ENCODE results near the gene SLC37A1. TPM values are rescaled to one million over a fixed set of nuclear protein-coding genes. Genes with fewer than 3 reads are reported as not detected.
A peak's percentile ranks its signal among the peaks of the same experiment; 100 is the strongest.

The SLC37A1 gene
- total RNA-seq, 6 experiments from 2014 or later: not detected

DNA sequence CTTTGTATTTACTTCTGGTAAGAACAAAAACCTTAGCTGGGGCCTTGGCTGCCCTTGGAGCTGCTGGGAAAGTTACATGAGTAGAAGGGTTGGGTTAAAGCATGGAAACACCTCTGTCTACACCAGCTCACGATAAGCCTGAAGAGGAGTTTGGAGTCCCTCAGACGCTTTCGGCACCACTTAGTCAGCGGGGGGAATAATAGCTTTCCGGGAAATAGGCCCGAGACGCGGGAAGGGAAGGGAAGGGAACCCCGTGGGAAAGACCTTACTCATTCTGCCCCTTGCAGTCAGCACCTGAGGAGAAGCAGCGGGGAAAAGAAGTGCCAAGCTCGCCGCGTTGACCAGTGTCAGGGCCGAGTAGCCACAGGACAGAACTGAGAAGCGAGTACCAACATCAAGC is 73.4 kb downstream of the SLC37A1 start:
- DNase-seq: no peak
- Mint-ChIP-seq H3K9me3 (peaks cover 50% of the 10 kb centered on the region), H3K27me3 (ENCODE audit: insufficient read depth) (peaks cover 1% of the 10 kb centered on the region; the same call in 1 of the 2 replicates), H3K4me1 (ENCODE audit: low read depth) (no peaks in the 10 kb centered on the region), H3K27ac (no peak overlapping the region), H3K36me3 (ENCODE audit: low read depth) (peaks cover 6% of the 10 kb centered on the region; the same call in 1 of the 2 replicates), H3K4me3 (no peak overlapping the region)
- TF ChIP-seq, protein P1, sequence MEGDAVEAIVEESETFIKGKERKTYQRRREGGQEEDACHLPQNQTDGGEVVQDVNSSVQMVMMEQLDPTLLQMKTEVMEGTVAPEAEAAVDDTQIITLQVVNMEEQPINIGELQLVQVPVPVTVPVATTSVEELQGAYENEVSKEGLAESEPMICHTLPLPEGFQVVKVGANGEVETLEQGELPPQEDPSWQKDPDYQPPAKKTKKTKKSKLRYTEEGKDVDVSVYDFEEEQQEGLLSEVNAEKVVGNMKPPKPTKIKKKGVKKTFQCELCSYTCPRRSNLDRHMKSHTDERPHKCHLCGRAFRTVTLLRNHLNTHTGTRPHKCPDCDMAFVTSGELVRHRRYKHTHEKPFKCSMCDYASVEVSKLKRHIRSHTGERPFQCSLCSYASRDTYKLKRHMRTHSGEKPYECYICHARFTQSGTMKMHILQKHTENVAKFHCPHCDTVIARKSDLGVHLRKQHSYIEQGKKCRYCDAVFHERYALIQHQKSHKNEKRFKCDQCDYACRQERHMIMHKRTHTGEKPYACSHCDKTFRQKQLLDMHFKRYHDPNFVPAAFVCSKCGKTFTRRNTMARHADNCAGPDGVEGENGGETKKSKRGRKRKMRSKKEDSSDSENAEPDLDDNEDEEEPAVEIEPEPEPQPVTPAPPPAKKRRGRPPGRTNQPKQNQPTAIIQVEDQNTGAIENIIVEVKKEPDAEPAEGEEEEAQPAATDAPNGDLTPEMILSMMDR (IDR thresholded peaks at IDR 0.05): no peak

DNA sequence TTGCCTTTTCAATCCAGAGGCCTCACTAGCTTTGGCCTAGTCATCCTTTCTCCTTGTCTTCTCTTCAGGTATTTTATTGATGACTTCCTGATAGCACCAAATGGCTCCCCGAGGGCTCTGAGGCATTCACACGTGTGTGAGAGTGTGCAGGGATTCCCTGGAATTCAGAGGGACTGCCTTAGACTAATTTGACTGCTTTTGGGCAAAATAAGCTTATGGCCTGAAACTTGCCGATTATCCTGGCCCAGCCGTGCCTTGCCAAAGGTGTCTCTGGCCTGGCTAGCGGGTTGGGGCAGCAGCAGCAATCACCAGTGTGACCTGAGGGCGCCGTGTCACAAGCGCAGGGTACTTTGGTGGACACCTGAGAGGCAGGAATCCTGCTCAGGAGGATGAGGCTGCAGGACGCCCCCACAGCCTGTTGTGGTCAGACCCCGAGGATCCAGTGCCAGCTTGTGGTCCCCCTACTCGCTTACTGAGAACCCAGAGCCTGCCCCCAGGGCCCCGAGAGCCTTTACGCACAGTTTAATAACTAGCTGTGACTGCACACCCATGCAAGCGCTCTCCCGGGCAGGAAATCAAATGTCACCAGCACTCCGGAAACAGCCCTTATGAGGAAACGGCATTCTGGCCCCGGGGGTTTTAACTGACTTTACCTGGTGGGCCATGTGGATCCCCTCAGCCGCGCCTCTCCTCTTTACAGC is 76.9 kb downstream of the SLC37A1 start:
- Mint-ChIP-seq H3K4me3 (no peak overlapping the region), H3K9me3 (peaks cover 50% of the 10 kb centered on the region), H3K27ac (no peak overlapping the region), H3K36me3 (ENCODE audit: low read depth) (no peaks in the 10 kb centered on the region), H3K27me3 (ENCODE audit: insufficient read depth) (peaks cover 4% of the 10 kb centered on the region; the same call in 1 of the 2 replicates), H3K4me1 (ENCODE audit: low read depth) (no peaks in the 10 kb centered on the region)
- TF ChIP-seq, protein P1 (IDR thresholded peaks at IDR 0.05): no peak
- no peak for DNase-seq

DNA sequence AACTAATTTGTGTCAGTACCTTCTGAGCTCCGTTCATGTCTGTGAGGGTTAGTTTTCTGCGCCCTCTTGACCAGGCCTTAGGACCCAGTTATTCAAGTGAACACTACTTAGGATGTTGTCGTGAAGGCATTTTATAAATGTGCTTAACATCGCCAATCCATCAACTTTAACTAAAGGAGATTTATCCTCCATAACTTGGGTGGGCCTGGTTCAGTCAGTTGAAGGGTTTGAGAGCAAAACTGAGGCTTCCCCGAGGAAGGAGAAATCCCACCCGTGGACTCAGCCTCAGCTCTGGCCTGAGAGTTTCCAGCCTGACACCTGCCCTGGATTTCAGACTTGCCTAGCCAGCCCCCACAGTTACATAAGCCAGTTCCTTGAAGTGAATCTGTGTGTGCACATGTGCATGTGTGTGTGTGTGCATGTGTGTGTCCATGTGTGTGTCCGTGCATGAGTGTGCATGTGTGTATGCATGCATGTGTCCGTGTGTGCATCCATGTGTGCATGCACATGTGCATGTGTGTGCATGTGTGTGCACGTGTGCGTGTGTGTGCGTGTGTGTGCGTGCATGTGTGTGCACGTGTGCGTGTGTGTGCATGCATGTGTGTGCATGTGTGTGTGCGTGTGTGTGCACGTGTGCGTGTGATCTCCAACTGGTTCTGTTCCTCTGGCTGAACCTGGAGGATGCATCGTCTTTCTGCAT is 77.7 kb downstream of the SLC37A1 start:
- no peak overlapping the region for H3K27ac Mint-ChIP-seq
- H3K27me3 Mint-ChIP-seq (ENCODE audit: insufficient read depth): peaks cover 4% of the 10 kb centered on the region
- H3K9me3 Mint-ChIP-seq: peaks cover 50% of the 10 kb centered on the region
- DNase-seq: no peak
- TF ChIP-seq, protein P1 (IDR thresholded peaks at IDR 0.05): no peak
- 0 out of 2 replicates have a peak, but pooled peaks cover 4% of the 10 kb centered on the region for H3K36me3 Mint-ChIP-seq (ENCODE audit: low read depth)
- H3K4me1 Mint-ChIP-seq (ENCODE audit: low read depth): no peaks in the 10 kb centered on the region
- no peak overlapping the region for H3K4me3 Mint-ChIP-seq

DNA sequence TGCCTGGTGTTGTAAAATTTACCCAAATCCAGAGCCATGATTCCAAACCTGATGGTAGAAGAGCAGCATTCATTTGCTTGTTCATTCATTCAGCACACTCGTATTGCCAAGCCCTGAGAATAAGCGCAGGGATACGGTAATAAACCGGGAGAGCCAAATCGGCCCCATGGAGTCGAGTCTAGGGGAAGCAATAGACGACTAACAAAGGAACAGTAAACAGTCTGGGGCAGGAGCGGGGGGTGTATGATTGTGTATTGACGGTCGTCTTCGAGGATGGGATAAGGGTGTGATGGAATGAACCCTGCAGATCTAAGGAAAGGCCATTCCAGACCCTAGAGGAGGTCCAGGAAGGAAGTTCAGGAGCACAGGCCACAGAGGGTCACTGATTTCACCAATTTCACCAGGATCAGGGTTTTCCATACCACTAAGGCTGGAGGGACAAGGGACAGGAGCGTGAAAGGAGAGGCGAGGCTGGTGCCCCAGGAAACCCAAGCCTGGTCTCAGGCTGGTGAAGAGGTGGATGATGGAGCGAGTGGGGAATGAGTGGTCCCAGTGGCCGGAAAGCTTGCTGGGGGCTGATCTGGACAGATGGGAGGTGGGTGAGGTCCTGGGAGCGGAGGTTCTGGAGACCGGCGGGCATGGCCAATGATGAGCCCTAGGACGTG is 78.6 kb downstream of the SLC37A1 start:
- H3K9me3 Mint-ChIP-seq: peaks cover 49% of the 10 kb centered on the region
- H3K36me3 Mint-ChIP-seq (ENCODE audit: low read depth): 0 out of 2 replicates have a peak, but pooled peaks cover 5% of the 10 kb centered on the region
- DNase-seq: no peak
- TF ChIP-seq, protein P1 (IDR thresholded peaks at IDR 0.05): no peak
- H3K27ac Mint-ChIP-seq: no peak overlapping the region
- no peaks in the 10 kb centered on the region for H3K4me1 Mint-ChIP-seq (ENCODE audit: low read depth)
- H3K4me3 Mint-ChIP-seq: no peak overlapping the region
- H3K27me3 Mint-ChIP-seq (ENCODE audit: insufficient read depth): peaks cover 5% of the 10 kb centered on the region

DNA sequence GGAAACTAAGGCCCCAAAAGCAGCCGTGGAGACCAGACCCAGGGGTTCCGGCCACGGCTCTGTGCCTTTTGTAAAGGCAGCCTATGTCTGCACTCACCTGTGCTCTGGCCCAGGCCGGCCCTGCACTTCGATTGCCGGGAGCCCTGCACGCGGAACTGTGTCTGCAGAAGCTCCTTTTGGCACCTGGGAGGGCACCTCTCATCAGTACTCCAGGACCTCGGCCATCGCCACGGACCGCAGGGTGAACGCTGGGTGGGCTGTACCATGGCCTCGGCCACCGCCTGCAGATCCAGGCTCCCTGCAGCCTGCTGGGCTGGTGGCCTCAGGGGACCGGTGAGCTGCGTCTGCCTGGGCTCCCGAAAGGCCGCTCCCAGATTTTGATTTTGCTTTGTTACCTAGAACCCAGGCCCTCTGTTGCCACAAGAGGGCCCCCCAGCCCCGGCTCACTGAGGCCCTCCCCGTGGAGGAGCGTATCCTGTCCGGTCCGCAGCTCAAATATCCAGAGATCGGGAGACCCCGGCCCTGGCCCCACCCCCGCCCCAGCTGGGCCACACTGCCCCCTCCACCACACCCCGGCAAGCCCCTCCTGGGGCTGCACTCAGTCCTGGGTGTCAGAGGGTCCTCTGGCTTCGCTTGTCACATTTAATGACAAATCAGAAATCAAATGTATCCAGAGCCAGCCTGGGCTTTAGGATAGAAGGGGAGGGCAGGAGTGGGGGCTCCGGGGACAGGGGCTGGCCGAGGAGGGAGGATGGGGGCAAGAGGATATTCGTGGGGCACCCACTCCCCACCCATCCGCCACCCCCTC is 79.6 kb downstream of the SLC37A1 start:
- H3K27ac Mint-ChIP-seq: no peak overlapping the region
- H3K36me3 Mint-ChIP-seq (ENCODE audit: low read depth): peaks cover 9% of the 10 kb centered on the region; the same call in 1 of the 2 replicates
- H3K4me3 Mint-ChIP-seq: no peak overlapping the region
- H3K4me1 Mint-ChIP-seq (ENCODE audit: low read depth): no peaks in the 10 kb centered on the region
- TF ChIP-seq, protein P1 (IDR thresholded peaks at IDR 0.05): peak; percentile 44; the same call in 1 of the 2 replicates
- peaks cover 57% of the 10 kb centered on the region for H3K9me3 Mint-ChIP-seq
- no peak for DNase-seq
- H3K27me3 Mint-ChIP-seq (ENCODE audit: insufficient read depth): peaks cover 5% of the 10 kb centered on the region
